Measurements from ENCODE around the gene PARD3.
"Not testable (repeated sequence)": the region's sequence is repeated elsewhere in the genome, so short reads cannot be mapped to it uniquely, and the experiment has no call there.

Gene PARD3

DNA sequence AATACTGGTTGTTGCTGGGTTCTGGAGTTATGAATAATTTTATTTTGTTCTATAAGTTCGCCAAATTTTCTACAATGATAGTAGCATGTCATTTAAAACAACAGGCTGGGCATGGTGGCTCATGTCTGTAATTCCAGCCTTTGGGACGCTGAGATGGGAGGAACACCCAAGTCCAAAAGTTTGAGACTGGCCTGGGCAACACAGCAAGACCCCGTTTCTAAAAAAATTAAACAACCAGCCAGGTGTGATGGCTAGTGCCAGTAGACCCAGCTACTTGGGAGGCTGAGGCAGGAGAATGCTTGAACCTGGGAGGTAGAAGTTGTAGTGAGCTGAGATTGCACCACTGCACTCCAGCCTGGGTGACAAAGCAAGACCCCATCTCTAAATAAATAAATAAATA, 347.7 kb downstream of the PARD3 start:
- H3K36me3 Mint-ChIP-seq = no peaks in the 10 kb centered on the region
- H3K9me3 Mint-ChIP-seq = no peaks in the 10 kb centered on the region
- ATAC-seq = no peak
- H3K4me1 Mint-ChIP-seq = no peaks in the 10 kb centered on the region
- DNase-seq (ENCODE audit: low spot score in 2 of 2) = no peak
- no peak overlapping the region for H3K4me3 Mint-ChIP-seq
- H3K27ac Mint-ChIP-seq = no peak overlapping the region

- ATAC-seq = no peak
- no peaks in the 10 kb centered on the region for H3K36me3 Mint-ChIP-seq
- no peaks in the 10 kb centered on the region for H3K9me3 Mint-ChIP-seq
- no peak overlapping the region for H3K4me3 Mint-ChIP-seq
- no peaks in the 10 kb centered on the region for H3K4me1 Mint-ChIP-seq
- no peak overlapping the region for H3K27ac Mint-ChIP-seq
- no peak for DNase-seq (ENCODE audit: low spot score in 2 of 2)
Observed at GRCh38 chr10:34465678-34466077, 349.4 kb downstream of the PARD3 start.

DNA sequence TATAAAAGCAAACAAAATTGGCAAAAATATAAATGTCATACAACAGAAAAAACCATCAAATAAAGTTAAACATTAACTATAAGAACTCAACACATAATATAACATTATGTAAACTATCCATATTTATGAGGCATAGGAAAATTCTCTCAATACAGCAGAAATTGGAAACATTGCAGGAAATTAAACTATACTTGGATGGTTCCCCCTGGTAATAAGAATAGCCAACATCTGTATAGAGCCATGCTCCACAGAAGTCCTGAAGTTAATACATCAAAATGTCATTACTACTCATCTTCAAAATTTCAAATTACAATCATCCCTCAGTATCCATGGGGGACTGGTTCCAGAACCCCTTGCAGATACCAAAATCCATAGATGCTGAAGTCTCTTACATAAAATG, 350.5 kb downstream of the PARD3 start:
- no peaks in the 10 kb centered on the region for H3K4me1 Mint-ChIP-seq
- no peak for ATAC-seq
- no peaks in the 10 kb centered on the region for H3K9me3 Mint-ChIP-seq
- no peak for DNase-seq (ENCODE audit: low spot score in 2 of 2)
- H3K36me3 Mint-ChIP-seq = no peaks in the 10 kb centered on the region
- H3K27ac Mint-ChIP-seq = no peak overlapping the region
- H3K4me3 Mint-ChIP-seq = no peak overlapping the region

DNA sequence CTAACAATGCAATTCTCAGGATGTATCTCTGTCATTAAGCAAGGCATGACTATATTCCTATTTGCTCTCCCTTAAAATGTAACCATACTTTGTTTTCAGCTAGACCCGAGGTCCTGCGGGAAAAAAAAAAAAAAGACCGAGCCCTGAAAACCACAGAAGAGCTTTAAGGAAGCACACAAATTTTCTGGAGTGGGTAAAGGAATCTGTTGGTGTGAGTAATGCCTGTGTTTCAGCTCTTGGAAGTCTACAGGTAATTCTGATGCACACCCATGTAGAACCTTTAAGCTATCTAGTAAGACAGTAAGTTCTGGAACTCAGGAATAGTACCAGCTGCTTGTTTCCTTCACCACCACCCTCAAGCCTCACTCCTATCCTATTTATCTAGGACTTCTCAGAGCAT, 351.1 kb downstream of the PARD3 start:
- no peak for DNase-seq (ENCODE audit: low spot score in 2 of 2)
- Mint-ChIP-seq H3K9me3 (no peaks in the 10 kb centered on the region), H3K36me3 (no peaks in the 10 kb centered on the region), H3K27ac (no peak overlapping the region), H3K4me3 (no peak overlapping the region), H3K4me1 (no peaks in the 10 kb centered on the region)
- ATAC-seq = no peak

DNA sequence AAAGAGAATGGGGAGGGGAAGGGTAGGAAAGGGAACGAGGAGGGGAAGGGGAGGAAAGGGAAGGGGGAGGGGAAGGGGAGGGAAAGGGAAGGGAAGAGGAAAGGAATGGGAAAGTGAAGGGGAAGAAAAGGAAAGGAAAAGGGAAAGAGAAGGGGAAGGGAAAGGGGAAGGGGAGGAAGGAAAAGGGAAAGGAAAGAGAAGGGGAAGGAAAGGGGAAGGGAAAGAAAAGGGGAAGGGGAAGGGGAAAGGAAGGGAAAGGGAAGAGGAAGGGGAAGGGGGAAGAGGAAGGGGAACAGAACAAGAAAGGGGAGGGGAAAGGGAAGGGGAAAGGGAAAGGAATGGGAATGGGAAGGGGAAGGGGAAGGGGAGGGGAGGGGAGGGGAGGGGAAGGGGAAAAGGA, 352.1 kb downstream of the PARD3 start:
- DNase-seq (ENCODE audit: low spot score in 2 of 2) (no peak), ATAC-seq (no peak)
- no peak overlapping the region for H3K4me3 Mint-ChIP-seq
- no peak overlapping the region for H3K27ac Mint-ChIP-seq
- no peaks in the 10 kb centered on the region for H3K4me1 Mint-ChIP-seq
- no peaks in the 10 kb centered on the region for H3K36me3 Mint-ChIP-seq
- no peaks in the 10 kb centered on the region for H3K9me3 Mint-ChIP-seq

GRCh38 chr10:34462056-34462455, 353.0 kb downstream of the PARD3 start:
- Mint-ChIP-seq H3K4me1 (no peaks in the 10 kb centered on the region), H3K4me3 (no peak overlapping the region), H3K9me3 (no peaks in the 10 kb centered on the region), H3K36me3 (no peaks in the 10 kb centered on the region), H3K27ac (no peak overlapping the region)
- ATAC-seq (no peak), DNase-seq (ENCODE audit: low spot score in 2 of 2) (no peak)

- no peak for ATAC-seq
- Mint-ChIP-seq H3K36me3 (no peaks in the 10 kb centered on the region), H3K27ac (no peak overlapping the region), H3K4me1 (no peaks in the 10 kb centered on the region), H3K9me3 (no peaks in the 10 kb centered on the region), H3K4me3 (no peak overlapping the region)
- no peak for DNase-seq (ENCODE audit: low spot score in 2 of 2)
Observed at GRCh38 chr10:34454590-34455261, 360.4 kb downstream of the PARD3 start.

DNA sequence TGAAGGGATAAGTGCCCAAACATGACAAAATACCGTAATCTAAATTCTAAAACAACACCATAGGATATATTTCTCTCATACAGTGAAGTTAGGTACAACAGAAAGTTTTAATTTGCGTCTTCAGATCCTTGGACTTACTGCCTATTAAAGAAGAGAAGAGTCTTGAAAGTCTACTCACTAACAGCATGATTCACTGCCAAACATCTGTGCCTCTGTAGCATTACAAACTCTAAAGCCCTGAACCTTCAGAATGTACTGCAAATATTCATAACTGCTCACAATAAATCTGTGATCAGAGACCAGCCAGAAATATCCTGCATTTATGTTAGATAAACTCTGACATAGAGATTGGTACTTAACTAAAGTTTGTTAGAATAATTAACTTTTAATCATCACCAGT, 365.3 kb downstream of the PARD3 start:
- Mint-ChIP-seq H3K4me1 (no peaks in the 10 kb centered on the region), H3K9me3 (no peaks in the 10 kb centered on the region)
- no peak for ATAC-seq

DNA sequence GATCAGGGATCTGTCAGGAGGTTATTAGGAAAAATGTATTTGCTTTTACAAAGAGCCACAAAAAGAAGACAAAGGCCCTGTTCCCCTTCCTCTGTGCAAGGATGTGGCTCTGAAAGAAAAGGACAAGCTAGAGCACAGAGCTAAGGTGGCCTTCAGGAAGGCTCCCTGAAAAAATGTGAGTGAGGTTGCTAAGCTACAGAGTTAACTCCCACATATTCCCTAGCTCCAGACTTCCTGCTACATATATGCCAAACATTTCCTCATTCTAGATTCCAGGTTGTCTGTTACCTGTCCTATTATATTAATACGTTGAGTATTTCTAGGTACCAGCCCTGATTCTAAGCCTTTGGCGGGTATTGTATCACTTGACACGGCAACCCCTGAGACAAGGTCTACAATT, 369.0 kb downstream of the PARD3 start:
- ATAC-seq = no peak
- Mint-ChIP-seq H3K4me3 (no peak overlapping the region), H3K27ac (no peak overlapping the region), H3K4me1 (no peaks in the 10 kb centered on the region), H3K36me3 (no peaks in the 10 kb centered on the region), H3K9me3 (no peaks in the 10 kb centered on the region)
- DNase-seq (ENCODE audit: low spot score in 2 of 2) = no peak

More for the DNA sequence above, 365.3 kb downstream of the PARD3 start:
- H3K27ac Mint-ChIP-seq = no peak overlapping the region
- H3K4me3 Mint-ChIP-seq = no peak overlapping the region
- no peaks in the 10 kb centered on the region for H3K36me3 Mint-ChIP-seq
- DNase-seq (ENCODE audit: low spot score in 2 of 2) = no peak

DNA sequence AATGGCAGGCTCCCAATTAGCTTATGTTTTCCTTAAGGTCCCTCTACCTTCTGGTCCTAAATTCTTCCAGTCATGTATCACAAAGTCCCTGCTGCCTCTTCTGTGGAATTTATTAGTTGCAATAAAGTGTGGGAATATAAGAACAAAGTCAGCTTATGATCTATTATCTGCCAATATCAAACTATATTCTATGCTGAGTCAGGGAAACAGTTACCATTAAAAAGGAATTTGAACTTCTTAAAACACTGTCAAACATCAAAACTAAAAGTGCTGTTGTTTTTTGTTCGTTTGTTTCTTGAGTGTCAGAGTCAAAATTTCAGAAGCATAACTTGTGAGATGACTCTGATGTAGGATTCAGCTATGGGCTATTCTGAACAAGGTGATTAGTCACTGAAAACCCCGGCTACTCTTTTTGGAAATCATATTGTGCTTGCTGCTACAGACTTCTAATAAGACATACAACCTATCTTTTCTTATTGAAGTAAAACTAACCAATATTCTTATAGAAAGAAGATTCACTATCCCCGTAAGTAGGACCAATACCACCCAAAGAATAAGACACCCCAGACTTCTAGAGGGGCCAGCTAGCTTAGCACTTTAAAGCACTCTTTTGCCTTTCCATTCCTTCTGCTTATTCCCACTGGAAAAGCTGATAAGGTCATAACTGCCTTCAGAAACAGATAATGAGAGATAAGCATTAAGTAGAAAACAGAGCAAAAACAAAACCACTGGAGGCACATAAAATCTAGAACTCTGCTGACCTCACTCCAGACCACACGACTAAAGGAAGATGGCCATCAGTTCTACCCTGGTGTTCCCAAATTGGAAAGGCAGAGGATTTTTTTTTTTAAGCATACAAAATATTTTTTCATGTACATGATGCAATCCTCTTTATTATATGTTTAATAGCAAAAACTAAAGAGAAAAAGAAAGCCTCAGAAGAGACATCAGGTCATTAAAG, 370.6 kb downstream of the PARD3 start:
- no peaks in the 10 kb centered on the region for H3K36me3 Mint-ChIP-seq
- no peak for DNase-seq (ENCODE audit: low spot score in 2 of 2)

DNA sequence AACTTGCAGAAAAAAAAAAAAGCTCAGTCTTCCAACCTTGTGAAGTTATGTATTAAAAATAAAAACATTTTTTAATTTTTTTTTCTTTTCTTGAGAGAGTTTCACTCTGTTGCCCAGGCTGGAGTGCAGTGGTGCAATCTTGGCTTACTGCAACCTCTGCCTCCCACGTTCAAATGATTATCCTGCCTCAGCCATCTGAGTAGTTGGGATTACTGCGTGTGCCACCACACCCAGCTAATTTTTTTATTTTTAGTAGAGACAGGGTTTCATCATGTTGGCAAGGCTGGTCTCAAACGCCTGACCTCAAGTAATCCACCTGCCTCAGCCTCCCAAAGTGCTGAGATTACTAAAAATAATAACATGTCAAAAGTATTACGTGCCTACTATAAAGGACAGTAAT, 375.7 kb downstream of the PARD3 start:
- not testable (repeated sequence) for H3K4me3 Mint-ChIP-seq; H3K27ac Mint-ChIP-seq; DNase-seq (ENCODE audit: low spot score in 2 of 2); ATAC-seq; H3K36me3 Mint-ChIP-seq; H3K4me1 Mint-ChIP-seq; H3K9me3 Mint-ChIP-seq

More for the DNA sequence above, 370.6 kb downstream of the PARD3 start:
- no peak for ATAC-seq
- H3K9me3 Mint-ChIP-seq = no peaks in the 10 kb centered on the region
- no peaks in the 10 kb centered on the region for H3K4me1 Mint-ChIP-seq
- H3K4me3 Mint-ChIP-seq = no peak overlapping the region
- no peak overlapping the region for H3K27ac Mint-ChIP-seq

GRCh38 chr10:34438741-34439140, 376.4 kb downstream of the PARD3 start:
- ATAC-seq (no peak), DNase-seq (ENCODE audit: low spot score in 2 of 2) (no peak)
- no peak overlapping the region for H3K4me3 Mint-ChIP-seq
- no peak overlapping the region for H3K27ac Mint-ChIP-seq
- H3K36me3 Mint-ChIP-seq = no peaks in the 10 kb centered on the region
- H3K4me1 Mint-ChIP-seq = no peaks in the 10 kb centered on the region
- H3K9me3 Mint-ChIP-seq = peaks cover 7% of the 10 kb centered on the region

DNA sequence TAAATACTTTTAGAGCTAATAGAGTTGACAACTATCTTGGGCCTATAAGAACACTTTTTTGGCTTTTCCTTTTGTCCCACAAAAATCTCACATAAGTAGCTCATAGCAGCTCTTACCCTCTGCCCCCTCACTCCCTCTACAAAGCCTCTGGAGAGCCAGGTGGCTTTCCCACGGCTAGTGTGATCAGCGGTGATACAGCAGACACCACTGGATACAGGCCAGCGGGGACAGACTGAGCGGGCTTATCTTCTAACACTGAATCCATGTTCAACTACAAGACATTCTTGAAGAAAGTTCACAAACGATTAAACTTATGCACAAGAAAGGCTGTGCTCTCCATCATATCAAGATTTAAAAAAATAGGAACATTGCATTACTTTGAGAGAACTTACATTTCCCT, 377.2 kb downstream of the PARD3 start:
- peaks cover 7% of the 10 kb centered on the region for H3K9me3 Mint-ChIP-seq
- H3K27ac Mint-ChIP-seq = no peak overlapping the region
- no peaks in the 10 kb centered on the region for H3K36me3 Mint-ChIP-seq
- no peak overlapping the region for H3K4me3 Mint-ChIP-seq
- H3K4me1 Mint-ChIP-seq = no peaks in the 10 kb centered on the region
- DNase-seq (ENCODE audit: low spot score in 2 of 2) = no peak
- ATAC-seq = no peak

- no peak overlapping the region for H3K27ac Mint-ChIP-seq
- H3K36me3 Mint-ChIP-seq = no peaks in the 10 kb centered on the region
- peaks cover 7% of the 10 kb centered on the region for H3K9me3 Mint-ChIP-seq
- H3K4me1 Mint-ChIP-seq = no peaks in the 10 kb centered on the region
- DNase-seq (ENCODE audit: low spot score in 2 of 2) (no peak), ATAC-seq (peak; percentile 26)
- no peak overlapping the region for H3K4me3 Mint-ChIP-seq
Observed at GRCh38 chr10:34434119-34434594, 380.9 kb downstream of the PARD3 start.

DNA sequence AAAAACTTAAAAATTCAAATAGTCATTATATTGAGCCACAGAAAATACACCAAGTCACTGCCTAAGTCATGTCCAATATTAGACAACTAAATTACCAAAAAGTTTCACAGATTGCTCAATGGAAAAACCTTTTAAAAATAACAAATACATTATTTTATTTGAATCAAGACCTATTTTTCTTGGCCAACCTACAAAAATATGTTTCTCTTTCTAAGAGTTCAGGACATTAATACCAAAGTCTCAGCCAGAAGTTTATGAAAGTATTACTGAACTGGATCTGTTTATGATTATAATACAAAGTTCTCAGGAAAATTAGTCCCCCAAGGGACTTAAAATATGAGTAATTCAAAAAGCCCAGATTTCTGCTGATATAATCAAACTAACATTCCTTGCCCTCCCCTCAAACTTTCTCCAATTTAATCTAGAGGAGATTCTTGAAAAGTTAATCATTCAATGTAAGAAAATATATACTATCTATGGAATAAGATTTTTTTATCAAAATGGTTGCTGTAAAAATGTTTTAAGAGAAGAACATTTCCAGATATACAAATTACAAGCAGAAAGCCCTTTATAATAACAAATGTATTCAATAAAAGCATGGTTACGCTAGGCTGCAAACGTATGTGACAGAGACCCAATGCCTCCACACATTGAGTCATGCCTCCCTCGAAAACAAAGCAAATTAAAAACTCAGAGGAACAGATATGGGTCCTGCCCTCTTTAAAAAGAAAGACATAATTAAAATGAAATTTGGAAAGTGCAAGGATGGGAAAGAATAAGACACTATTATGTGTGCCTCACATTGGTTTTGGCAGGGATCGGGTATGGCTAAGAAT, 381.6 kb downstream of the PARD3 start:
- Mint-ChIP-seq H3K27ac (no peak overlapping the region), H3K4me1 (no peaks in the 10 kb centered on the region)
- no peak for DNase-seq (ENCODE audit: low spot score in 2 of 2)

More for the DNA sequence above, 381.6 kb downstream of the PARD3 start:
- H3K4me3 Mint-ChIP-seq = no peak overlapping the region
- H3K9me3 Mint-ChIP-seq = peaks cover 1% of the 10 kb centered on the region
- ATAC-seq = no peak
- no peaks in the 10 kb centered on the region for H3K36me3 Mint-ChIP-seq

All from stimulated activated effector memory CD8-positive, alpha-beta T cell treated with anti-CD3 and anti-CD28 coated beads, Interleukin-12 subunit alpha, Interleukin-12 subunit beta, amount 100 ng/mL, for 72 hours (primary cell).